ENCODE data around the gene RNASE8.
A peak's percentile ranks its signal among the peaks of the same experiment; 100 is the strongest.

The RNASE8 gene

GRCh38 chr14:21093769-21094681, 36.4 kb downstream of the RNASE8 start:
- no peak for DNase-seq

GRCh38 chr14:21095430-21096205, 38.0 kb downstream of the RNASE8 start:
- DNase-seq = no peak

DNA sequence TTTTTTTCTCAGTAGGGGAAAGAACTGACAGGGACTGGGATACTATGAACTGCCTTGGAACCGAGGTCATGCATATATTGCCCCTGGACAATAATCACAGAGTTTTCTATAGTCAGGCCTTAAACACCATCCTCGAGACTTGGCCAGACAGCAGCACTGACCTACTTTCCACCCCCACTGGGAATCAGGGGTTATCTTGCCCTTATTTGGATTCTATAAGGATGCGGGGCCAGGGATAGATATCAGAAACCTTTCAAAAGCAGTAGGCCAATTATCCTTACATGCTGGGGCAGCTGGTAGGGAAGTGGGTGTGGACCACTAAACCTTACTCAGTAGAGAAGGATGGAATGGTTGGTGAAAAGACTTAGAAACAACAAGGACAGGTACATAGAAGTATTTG, 38.8 kb downstream of the RNASE8 start:
- no peak for DNase-seq

- no peak for DNase-seq
These were observed 39.5 kb downstream of the RNASE8 start for GRCh38 chr14:21096978-21097635.

GRCh38 chr14:21097636-21098075, 40.0 kb downstream of the RNASE8 start:
- DNase-seq = no peak

GRCh38 chr14:21098076-21098891, 40.7 kb downstream of the RNASE8 start, which contains the start of gene ZNF219:
Gene ZNF219 (minus strand): TSS chr14:21098655. CDS start chr14:21093591, 5,064 bp downstream.
- peak; percentile 30 for DNase-seq

GRCh38 chr14:21098892-21099595, 41.4 kb downstream of the RNASE8 start:
- no peak for DNase-seq

- no peak for DNase-seq
These were observed 42.0 kb downstream of the RNASE8 start for GRCh38 chr14:21099596-21099985.

GRCh38 chr14:21100931-21101330, 43.3 kb downstream of the RNASE8 start, which contains the start of gene TMEM253:
Gene TMEM253 (plus strand): TSS chr14:21101066. CDS start chr14:21101344, 278 bp downstream.
- no peak for DNase-seq

- DNase-seq = peak; percentile 22
These were observed 44.3 kb downstream of the RNASE8 start for GRCh38 chr14:21101802-21102413.

- no peak for DNase-seq
These were observed 45.1 kb downstream of the RNASE8 start for GRCh38 chr14:21102521-21103410.

DNA sequence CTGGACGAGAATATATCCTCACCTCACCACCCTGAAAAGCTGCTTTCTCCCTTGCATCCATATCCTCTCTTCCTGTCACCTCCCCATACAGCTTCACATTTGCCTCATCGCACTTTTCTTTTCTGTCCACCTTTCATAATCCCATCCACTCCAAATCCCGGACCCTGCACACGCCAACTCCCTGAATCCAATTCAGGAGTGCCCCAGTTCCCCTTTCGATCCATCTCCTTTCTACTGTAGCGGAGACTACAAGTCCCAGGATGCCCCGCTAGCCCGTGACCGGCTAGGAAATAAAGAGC, 45.7 kb downstream of the RNASE8 start:
- DNase-seq = no peak

- peak; percentile 98 for DNase-seq
These were observed 46.3 kb downstream of the RNASE8 start for GRCh38 chr14:21103710-21104447.

DNA sequence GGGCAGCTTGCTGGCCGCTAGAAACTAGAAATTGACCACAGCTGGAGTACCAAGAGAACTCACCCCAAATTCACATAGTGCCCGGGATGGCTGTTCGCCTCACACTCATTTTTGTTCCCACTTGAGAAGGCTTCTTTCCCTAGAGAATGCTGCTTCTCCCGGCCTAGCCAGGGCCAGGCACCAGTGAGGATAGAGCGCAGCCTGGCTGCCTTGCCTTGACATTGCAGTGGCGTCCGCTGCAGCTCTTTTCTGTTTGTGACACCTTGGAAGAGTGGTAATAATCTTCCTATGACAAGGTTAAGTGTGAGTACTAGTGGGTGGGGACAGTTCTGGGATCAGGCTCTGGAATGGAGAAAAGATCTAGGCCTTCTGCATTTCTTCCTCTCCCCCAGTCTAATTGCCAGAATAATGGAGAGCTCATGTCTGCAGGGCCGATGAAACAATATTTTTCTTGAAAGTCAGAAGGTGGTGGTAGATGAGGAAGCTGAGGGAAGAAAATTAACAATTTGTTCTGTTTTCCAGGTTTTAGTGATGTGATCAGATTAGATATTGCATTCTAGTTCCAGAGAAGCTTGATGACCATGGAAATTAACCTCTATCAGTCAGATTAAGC, 46.9 kb downstream of the RNASE8 start:
- DNase-seq = peak; percentile 72

GRCh38 chr14:21105095-21105494, 47.5 kb downstream of the RNASE8 start:
- peak; percentile 18 for DNase-seq

GRCh38 chr14:21106176-21106497, 48.5 kb downstream of the RNASE8 start:
- DNase-seq = peak; percentile 82

DNA sequence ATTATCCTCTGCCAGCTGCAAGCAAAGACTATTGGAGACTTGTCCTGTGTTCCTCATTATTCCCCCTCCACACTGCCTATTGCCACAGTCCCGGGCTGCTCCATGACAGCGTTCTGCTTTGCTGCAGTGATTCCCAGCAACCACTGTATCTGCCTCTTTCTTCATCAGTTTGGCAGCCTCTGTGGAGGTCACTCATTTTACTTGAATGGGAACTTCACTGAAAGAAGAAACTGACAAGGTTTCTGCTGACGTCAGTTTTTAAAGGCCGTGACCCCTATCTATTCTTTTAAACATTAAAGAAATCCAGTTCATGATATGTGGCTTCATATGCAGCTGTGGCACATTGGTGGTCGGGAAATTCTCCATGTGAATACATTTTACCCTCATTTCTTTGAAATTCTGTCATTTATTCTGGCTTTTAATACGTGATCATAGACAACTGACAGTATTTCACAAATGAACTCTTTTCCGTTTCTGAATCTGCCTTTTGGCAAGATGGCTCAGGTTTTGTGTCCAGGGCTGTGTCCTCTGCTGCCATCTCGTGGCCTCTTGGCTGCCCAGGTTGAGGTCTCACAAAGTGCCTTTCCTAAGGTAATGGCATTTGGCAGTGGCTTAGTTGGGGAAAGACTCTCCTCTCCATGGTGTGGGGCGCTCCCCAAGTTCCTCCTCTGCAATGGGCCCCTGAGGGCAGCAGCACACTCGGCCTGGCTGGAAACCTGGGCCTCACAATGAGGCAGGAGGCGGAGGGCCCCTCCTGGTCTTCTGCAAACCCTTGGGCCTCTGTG, 49.1 kb downstream of the RNASE8 start:
- DNase-seq = peak; percentile 78

DNA sequence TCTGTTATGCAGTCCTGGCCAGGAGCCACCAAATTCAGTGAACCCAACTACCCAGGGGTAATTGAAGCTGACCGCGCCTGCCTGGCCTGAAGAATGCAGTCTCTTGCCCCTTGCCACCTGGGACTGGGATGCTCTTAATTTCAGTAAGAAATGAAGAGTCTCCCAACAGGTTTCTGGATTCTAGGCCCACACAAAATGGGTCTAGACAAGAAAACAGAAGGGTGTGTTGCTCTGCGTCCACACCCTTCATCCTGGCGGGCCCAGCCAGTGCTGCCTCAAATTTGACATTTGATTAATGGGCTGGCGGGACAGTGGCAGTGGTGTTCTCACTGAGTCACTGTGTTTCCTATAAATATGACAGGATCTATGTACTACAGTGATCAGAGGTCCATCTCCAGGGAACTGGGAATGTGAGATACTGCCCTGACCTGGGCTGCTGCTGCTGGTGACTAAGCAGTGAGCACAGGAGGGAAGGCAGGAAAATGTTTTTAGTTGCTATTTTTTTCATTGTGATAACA, 49.7 kb downstream of the RNASE8 start:
- peak; percentile 23 for DNase-seq
